HG03571 (cell line): Measurements from ENCODE around the gene IER5.
A peak's percentile ranks its signal among the peaks of the same experiment; 100 is the strongest.
"Not testable (repeated sequence)": the region's sequence is repeated elsewhere in the genome, so short reads cannot be mapped to it uniquely, and the experiment has no call there.

Source experiments
- ATAC-seq: cut with Tn5 transposase; IDR thresholded peaks from one replicate; pipeline ENCODE4 v1.9.1; 2021; ENCODE audit not compliant: unreplicated experiment

Gene IER5

GRCh38 chr1:181088079-181089016, at the start of gene IER5:
IER5 (plus strand) TSS chr1:181088700; CDS start chr1:181088903, 203 bp downstream.
- peak; percentile 65 for ATAC-seq

DNA sequence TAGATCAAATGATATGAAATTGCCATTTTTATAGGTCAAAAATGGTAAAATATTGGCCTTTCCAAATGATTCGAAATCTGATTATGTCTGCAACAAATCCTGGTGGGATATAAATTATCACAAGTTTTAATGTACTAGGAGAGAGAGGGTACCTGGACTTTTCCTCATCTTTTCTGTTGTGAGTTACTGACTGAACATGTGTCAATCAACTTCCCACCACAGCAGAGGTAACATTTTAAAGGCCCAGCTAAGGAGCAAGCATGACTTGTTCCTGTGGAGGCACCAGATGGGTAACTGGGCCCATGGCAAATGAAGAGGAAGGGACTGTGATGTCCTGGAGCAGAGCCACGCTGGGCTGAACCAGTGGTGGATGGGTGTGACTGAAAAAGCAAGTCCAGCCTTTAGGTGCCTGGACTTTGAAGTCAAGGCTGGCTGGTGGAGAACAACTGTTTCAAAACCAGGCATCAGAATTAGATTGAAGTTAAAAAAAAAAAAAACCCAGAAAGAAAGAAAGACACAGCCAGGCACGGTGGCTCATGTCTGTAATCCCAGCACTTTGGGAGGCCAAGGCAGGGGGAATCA, 48.1 kb upstream of the IER5 start:
- no peak for ATAC-seq

- ATAC-seq: no peak
These were observed 45.2 kb upstream of the IER5 start for GRCh38 chr1:181043025-181043888.

- ATAC-seq: peak; percentile 71
These were observed 44.0 kb upstream of the IER5 start for GRCh38 chr1:181044449-181044966.

DNA sequence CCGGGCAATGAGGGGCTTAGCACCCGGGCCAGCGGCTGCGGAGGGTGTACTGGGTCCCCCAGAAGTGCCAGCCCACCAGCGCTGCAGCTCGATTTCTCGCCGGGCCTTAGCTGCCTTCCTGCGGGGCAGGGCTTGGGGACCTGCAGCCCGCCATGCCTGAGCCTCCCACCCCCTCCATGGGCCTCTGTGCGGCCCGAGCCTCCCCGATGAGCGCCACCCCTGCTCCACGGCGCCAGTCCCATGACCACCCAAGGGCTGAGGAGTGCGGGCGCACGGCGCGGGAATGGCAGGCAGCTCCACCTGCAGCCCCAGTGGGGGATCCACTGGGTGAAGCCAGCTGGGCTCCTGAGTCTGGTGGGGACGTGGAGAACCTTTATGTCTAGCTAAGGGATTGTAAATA, 42.6 kb upstream of the IER5 start:
- ATAC-seq: not testable (repeated sequence)

- no peak for ATAC-seq
These were observed 39.1 kb upstream of the IER5 start for GRCh38 chr1:181049378-181049777.

DNA sequence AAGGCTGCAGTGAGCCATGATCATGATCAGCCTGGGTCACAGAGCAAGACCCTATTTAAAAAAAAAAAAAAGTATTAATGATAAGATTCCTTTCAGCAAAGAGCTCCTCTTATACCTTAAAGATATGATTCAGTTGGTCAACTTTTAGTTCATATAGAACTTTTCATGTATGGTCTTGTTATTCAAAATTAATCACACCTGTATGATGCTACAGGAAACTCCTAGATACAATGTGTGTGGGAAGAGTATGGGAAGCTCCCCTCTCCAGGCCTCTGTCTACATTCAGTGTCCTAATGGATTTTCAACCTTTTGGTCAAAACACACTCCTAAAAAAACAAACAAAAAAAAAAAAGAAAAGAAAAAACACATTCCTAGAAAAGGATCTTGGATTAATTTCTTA, 37.6 kb upstream of the IER5 start:
- ATAC-seq: no peak

GRCh38 chr1:181056560-181056959, 31.9 kb upstream of the IER5 start:
- ATAC-seq: no peak

- ATAC-seq: no peak
These were observed 31.4 kb upstream of the IER5 start for GRCh38 chr1:181057079-181057478.

- ATAC-seq: no peak
These were observed 29.1 kb upstream of the IER5 start for GRCh38 chr1:181059435-181059834.

DNA sequence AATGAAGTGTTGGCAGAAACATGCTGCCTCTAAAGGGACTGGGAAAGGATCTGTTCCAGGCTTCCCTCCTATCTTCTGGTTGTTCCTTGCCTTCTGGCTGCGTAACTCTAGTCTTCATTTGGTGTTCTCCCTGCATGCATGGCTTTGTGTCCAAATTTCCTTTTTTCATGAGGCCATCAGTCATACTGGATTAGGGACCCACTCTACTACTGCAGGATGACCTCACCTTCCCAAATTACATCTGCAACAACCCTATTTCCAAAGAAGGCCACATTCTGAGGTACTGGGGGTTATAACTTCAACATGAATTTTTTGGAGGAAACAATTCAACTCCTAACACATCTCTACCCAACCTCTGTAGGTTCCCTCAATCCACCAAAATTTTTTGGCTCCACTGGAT, 28.4 kb upstream of the IER5 start:
- no peak for ATAC-seq

DNA sequence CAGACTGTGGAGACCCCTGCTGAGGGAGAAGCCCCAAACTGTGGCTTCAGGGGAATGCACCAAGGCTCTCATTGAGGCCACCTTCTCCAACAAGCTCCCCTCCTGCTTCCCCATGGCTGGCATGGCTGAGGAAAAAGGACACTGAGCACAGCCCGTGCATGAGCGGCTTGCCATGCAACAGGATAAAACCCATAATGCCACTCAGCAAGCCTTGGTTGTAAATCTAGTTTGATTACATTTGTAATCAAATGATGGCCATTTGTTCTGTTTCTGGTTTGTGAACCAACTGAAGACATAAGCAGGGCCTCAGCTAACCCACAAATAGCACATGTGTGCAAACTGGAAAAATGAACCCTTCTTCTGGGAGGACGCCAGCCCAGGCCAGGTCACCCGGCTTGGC, 27.6 kb upstream of the IER5 start:
- not testable (repeated sequence) for ATAC-seq

- ATAC-seq: no peak
These were observed 27.0 kb upstream of the IER5 start for GRCh38 chr1:181061487-181061886.

DNA sequence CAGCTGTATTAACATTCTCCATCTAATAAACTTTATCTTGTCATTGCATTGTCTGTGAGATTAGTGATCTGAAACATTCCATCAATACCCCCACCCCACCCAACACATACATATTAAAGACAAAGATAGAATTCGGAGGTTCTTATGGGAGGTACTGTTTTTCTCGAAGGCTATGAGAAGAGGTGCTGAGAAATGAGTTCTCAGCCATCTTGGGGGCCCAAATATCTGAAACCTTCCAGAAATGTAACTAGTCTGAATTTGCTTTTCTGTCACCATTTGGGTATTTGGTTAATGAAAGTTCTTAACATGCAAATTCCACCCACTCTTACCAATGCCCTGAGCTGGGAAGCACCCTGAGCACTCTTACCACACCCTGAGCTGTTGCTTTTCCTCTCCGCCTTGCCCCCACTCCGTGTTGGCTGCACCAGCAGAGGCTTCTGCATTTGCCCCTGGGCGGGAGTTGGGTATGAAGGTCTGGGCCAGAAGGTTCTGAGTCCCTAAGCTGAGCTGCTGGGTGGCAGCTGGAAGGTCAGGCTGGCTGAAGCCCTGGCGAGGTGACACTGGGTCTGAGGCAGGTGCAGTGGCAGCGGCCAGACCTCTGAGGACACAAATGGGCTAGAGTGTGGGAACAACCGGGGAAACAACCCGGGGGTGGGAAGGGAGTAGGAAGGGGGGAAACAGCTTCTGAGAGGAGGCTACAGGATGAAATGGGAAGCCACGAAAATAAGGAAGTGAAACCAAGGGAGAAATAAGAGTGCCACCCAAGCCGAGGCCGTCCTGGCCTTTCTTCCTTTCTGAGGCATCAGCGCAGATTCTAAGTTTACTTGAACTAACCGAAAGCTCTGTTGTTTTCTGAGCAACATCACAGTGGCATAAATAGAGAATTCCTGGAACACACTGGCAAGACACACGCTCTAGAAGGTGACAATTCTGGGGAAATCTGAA, 26.3 kb upstream of the IER5 start:
- ATAC-seq: peak; percentile 68

DNA sequence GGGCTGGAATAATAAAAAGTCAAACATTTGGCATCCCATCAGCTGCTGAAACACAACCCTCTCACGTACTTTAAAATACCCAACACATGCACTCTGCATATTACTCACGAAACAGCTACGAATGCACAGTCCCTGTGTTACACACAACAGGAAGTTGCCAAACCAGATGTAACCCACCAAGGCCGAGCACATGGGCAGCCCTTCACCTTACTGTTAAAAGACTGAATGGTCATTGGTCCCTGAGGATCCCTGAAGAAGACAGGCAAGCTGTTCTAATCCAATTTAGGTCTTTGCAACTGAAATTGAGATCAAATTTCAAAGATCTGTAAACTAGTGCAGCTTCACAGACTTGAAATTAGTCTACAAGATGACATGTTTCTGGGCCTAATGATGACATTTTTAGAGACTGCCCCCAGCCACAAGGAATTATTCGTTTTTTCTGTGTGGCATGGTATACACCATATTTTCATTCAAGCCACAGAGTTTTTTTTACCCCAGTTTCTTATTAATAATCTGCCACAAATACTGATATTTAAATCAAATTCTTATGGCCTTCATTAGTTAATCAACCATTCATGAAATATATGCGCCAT, 25.6 kb upstream of the IER5 start:
- peak; percentile 69 for ATAC-seq

DNA sequence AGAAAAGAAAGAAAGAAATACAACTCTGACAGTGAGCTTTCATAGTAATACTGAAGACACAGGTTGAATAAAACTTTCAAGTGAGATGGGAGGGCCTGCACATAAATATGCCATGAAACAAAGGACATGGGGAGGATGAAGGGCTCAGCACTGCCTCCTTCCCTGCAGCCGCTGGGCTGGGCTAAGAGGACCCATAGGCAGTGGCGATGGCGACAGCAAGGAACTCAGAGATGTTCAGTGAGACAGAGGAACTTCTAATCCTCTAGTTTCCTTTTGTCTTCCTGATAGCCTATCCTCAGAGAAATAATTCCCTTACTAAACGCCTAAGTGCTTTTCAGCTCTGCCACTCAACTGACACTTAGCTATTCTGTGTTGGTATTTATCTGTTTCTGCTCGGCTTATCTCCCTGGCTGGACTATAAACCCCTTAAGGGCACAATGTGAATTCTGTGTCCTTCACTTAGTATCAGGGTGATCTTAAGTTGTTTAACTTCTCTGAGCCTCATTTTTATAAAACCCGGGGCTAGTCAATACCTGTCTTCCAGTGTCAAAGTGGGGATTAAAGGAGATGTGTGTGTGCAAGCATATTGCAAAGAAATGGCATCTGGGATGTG, 24.4 kb upstream of the IER5 start:
- ATAC-seq: no peak

- no peak for ATAC-seq
These were observed 23.8 kb upstream of the IER5 start for GRCh38 chr1:181064702-181065101.

GRCh38 chr1:181073638-181074037, 14.9 kb upstream of the IER5 start:
- ATAC-seq: no peak

DNA sequence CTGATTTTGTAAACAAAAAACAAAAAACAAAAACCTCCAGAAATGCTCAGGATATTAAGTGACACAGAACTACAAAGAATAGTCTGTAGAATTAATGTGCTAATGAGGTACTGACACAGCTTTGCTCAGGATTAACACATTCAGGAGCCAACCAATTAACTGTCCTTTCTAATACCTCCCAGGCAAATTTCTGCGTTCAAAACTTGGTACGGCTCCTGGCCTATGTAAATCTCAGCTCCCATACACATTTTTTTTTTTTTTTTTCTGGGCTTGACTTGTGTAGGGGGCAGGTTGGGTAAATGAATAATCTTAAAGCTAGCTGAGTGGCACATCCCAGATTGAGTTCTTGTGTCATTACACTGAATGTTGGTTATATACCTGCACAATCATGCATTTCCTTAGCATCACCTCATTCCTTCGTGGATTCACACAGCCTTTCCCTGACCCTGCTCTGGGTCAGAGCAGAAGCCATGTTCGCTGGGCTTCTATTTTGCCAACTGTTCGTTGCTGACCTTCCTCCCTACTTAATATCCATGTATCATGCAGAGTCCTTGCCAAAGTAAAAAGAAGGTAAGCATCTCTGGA, 12.6 kb upstream of the IER5 start:
- ATAC-seq: no peak
